Muscle layer of colon (tissue), 2 donors: ENCODE results near the gene AFF1.

Experiments used
- H3K27ac ChIP-seq: one replicate; pipeline ENCODE4 v1.7.0; 2013; ENCODE audit warnings: low read depth, mild to moderate bottlenecking, low read length, moderate library complexity
- H3K27me3 ChIP-seq, 2 donors: one replicate each; pipeline ENCODE4 v1.7.0; 2013; ENCODE audit warnings: low read length in 2 of 2, mild to moderate bottlenecking in 2 of 2; ENCODE audit not compliant: insufficient read depth in 2 of 2, control insufficient read depth in 1 of 2
- H3K36me3 ChIP-seq: one replicate; pipeline ENCODE4 v1.7.0; 2013; ENCODE audit warnings: mild to moderate bottlenecking, low read length; ENCODE audit not compliant: insufficient read depth
- H3K4me1 ChIP-seq: one replicate; pipeline ENCODE4 v1.7.0; 2013; ENCODE audit warnings: mild to moderate bottlenecking, low read length; ENCODE audit not compliant: insufficient read depth
- H3K4me3 ChIP-seq, 2 donors: one replicate each; pipeline ENCODE4 v1.7.0; 2013; ENCODE audit warnings: low read length in 2 of 2, low read depth in 1 of 2, mild to moderate bottlenecking in 1 of 2, moderate library complexity in 1 of 2
- H3K9ac ChIP-seq: one replicate; pipeline ENCODE4 v1.7.0; 2013; ENCODE audit warnings: low read length
- H3K9me3 ChIP-seq: one replicate; pipeline ENCODE4 v1.7.0; 2013; ENCODE audit warnings: mild to moderate bottlenecking, low read length
- donor health status: abdominal sarcoma.
- donor health status: Adenocarcinoma of cecum.

Gene AFF1

DNA sequence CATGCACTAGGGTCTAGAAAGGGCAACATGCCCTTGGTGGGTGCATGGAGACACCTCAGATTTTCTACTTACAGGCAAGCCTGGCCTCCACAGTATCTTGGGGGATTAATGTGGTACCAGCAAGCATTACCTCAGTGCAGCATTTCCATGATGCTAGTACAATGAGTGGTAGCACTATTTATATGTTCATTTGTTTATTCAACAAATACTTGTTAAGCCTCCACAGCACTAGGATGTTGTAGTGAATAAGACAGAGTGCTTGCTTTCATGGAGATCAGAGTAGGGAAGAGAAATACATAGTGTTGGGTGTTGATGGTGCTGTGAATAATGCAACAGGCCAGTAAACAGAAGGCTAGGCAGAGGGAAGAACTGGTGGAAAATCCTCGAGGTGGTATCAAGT, 152.2 kb downstream of the AFF1 start:
- Histone ChIP-seq H3K27me3 (no peaks in the 10 kb centered on the region), H3K9me3 (no peaks in the 10 kb centered on the region), H3K36me3 (peaks cover 29% of the 10 kb centered on the region), H3K9ac (no peak overlapping the region), H3K4me3 (no peak overlapping the region), H3K27ac (peak overlapping the region; percentile 21), H3K4me1 (peaks cover 46% of the 10 kb centered on the region)

DNA sequence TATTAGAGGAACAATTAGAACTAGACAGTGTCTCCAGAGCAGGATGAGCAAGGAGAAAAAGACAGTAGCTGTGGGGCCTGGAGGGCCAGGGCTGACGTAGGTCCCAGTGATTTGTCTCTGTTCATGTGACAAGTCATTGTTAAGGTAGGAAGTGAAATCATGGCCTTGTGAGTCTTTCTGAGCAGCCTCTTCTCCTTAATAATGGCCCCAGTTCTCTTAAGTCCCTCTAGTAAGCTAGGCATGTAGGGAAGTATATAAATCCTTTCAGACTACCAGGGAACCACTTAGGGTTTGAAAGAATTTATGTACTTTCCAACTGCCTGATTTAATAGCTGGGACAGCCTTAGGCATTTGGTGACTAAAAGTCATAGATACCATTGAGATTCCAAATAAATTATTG, 152.6 kb downstream of the AFF1 start:
- H3K4me3 ChIP-seq, result no peak overlapping the region
- H3K36me3 ChIP-seq, result peaks cover 33% of the 10 kb centered on the region
- H3K4me1 ChIP-seq, result peaks cover 45% of the 10 kb centered on the region
- H3K27ac ChIP-seq, result no peak overlapping the region
- no peaks in the 10 kb centered on the region for H3K27me3 ChIP-seq
- H3K9ac ChIP-seq, result no peak overlapping the region
- no peaks in the 10 kb centered on the region for H3K9me3 ChIP-seq

DNA sequence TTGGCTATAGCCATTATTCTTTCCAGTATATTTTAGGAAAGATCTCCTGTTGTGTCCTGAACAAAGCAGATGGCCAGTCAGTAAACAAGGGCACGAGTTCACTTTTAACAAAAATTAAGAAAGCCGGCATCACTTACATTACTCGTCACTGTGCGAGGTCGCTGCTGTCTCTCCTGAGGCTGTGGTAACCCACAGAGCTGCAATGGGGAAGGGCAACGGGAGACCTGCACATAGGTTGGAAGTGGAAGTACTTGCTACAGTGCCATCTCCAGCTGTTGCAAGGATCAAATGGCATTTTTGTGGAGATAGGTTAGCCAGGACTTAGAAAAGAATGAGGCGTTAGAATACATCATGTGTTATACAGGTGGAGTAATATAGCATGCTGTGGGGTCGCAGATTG, 153.4 kb downstream of the AFF1 start:
- Histone ChIP-seq H3K36me3 (peaks cover 34% of the 10 kb centered on the region), H3K27me3 (no peaks in the 10 kb centered on the region), H3K27ac (no peak overlapping the region), H3K9ac (no peak overlapping the region), H3K4me1 (peaks cover 45% of the 10 kb centered on the region), H3K4me3 (no peak overlapping the region), H3K9me3 (no peaks in the 10 kb centered on the region)

DNA sequence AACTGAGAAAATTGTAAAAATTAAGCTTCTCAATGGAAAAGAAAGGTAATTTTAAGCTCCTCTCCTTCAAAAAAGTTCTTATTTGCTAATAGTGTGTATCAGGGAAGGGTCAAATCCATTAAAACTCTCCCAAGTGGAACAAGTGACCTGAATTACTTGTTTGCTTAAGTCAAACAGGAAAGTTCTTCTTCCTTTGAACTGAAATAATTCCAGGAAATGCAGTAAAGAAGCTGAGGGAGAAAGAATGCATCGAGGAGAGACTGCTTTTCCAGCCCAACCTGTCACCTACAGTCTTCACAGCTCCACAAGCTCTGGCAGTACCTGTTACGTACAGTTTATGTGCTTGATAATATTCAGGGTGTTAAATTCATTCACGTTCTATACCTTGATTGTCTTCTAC, 154.6 kb downstream of the AFF1 start:
- H3K9me3 ChIP-seq, result no peaks in the 10 kb centered on the region
- no peak overlapping the region for H3K9ac ChIP-seq
- H3K27me3 ChIP-seq, result no peaks in the 10 kb centered on the region
- H3K36me3 ChIP-seq, result peaks cover 40% of the 10 kb centered on the region
- no peak overlapping the region for H3K27ac ChIP-seq
- H3K4me3 ChIP-seq, result no peak overlapping the region
- H3K4me1 ChIP-seq, result peaks cover 48% of the 10 kb centered on the region

DNA sequence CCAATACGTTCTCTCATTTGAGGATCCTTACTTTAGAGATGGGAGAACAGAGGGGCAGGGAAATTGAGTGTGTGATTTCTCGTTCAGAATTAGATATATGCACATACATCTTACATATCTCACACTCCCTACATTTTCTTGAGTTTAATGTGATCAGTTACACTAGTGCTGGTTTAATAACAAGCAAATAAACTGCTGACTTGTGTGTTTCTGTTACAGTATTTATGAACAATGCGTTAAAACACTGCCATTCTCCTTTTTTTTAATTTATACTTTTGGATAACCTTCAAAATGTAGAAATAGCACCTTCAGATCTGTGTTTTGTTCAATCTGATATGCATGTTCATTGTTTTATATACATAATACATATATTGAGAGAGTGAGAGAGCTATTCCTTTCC, 155.5 kb downstream of the AFF1 start:
- Histone ChIP-seq H3K36me3 (peaks cover 37% of the 10 kb centered on the region), H3K27me3 (no peaks in the 10 kb centered on the region), H3K9me3 (no peaks in the 10 kb centered on the region), H3K4me3 (no peak overlapping the region), H3K27ac (no peak overlapping the region), H3K4me1 (peaks cover 48% of the 10 kb centered on the region), H3K9ac (no peak overlapping the region)

DNA sequence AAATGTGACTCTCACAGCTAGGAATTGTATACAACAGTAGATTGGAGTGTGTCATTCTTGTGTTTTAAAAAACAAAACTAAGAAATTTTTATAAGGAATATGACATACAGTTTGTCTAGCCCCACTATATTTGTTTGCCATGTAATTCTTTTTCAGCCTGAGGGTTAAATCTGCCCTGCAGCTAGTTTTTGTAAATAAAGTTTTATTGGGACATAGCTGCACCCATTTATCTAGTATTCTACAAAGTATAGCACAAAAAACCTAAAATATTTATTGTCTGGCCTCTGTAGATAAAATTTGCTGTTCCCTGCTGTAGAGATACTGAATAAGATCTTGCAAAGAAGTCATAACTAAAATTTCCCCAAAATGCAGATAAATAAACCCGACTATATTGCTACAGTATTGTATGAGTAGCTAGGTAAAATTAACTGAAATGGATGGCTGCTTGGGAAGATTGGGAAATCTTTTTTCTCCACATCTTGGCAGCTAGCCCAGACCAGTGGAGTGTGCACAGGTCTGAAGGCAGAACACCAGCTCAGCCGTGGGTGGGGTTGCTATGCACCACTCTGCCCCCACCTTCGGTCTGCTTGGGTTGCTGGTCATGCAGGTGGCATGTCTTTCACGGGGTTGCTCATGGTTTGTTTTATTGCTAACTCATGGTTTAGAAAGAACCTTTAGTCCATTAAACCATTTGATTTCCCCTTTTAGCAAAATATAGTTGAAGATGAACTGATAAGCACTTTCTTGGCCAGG, 157.8 kb downstream of the AFF1 start:
- Histone ChIP-seq H3K9ac (no peak overlapping the region), H3K27ac (peak overlapping the region; percentile 60), H3K4me3 (no peak overlapping the region), H3K9me3 (no peaks in the 10 kb centered on the region), H3K36me3 (peaks cover 28% of the 10 kb centered on the region), H3K27me3 (no peaks in the 10 kb centered on the region), H3K4me1 (peaks cover 31% of the 10 kb centered on the region)

DNA sequence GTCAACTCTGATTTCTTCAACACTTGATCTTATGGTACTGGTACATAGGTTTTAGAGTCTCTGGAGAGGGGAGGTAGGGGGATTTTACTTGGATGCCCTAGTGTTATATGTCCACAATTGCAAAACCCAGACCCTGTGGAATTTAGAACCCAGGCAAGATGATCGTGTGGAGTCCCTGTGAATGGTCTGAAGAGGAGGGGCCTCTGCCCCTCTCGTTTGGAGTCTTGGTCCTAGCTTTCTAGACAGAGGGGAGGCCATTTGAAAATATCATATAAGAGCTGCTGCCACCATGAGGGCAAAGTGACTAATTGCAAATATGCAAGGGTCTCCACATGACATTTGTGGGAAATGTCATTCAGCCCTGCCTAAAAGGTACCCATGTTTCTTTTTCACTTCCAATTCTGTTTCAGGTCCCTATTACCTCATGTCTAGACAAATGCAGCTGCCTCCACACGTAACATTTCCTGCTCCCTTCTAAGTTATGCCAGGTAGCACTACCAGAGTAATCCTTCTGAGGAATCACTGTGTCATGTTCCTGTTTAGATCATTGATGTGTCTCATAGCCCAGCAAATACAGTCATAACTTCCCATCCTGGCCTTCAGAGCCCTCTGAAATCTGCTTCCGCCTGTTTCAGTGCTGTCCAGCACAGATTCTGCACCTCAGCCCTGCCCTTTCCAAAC, 158.8 kb downstream of the AFF1 start:
- no peak overlapping the region for H3K9ac ChIP-seq

DNA sequence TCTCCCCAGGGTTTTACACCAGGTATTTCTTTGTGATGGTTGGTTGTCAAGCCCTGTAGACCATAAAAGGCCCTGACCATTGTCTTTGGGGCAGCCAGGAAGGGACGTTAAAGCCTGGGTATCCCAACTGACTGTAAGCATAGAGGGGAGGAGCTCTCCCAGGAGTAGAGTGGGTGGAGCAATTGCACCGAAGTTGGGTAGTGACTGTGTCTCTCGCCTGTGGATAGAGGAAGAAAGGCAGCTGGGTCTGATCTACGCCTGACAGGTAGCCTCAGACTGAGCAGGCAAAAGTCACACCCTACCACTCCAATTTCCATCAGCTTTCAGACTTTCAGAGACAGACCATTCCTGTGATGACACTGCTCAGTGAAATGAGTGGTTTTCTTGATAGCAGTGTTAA, 162.3 kb downstream of the AFF1 start:
- no peaks in the 10 kb centered on the region for H3K9me3 ChIP-seq
- H3K27ac ChIP-seq, result no peak overlapping the region
- no peak overlapping the region for H3K4me3 ChIP-seq
- H3K4me1 ChIP-seq, result peaks cover 39% of the 10 kb centered on the region
- no peak overlapping the region for H3K9ac ChIP-seq
- peaks cover 18% of the 10 kb centered on the region for H3K36me3 ChIP-seq
- no peaks in the 10 kb centered on the region for H3K27me3 ChIP-seq

More for the DNA sequence above, 158.8 kb downstream of the AFF1 start:
- H3K9me3 ChIP-seq, result no peaks in the 10 kb centered on the region
- no peak overlapping the region for H3K4me3 ChIP-seq
- no peaks in the 10 kb centered on the region for H3K27me3 ChIP-seq
- H3K27ac ChIP-seq, result peak overlapping the region; percentile 60
- H3K36me3 ChIP-seq, result peaks cover 28% of the 10 kb centered on the region
- peaks cover 32% of the 10 kb centered on the region for H3K4me1 ChIP-seq

DNA sequence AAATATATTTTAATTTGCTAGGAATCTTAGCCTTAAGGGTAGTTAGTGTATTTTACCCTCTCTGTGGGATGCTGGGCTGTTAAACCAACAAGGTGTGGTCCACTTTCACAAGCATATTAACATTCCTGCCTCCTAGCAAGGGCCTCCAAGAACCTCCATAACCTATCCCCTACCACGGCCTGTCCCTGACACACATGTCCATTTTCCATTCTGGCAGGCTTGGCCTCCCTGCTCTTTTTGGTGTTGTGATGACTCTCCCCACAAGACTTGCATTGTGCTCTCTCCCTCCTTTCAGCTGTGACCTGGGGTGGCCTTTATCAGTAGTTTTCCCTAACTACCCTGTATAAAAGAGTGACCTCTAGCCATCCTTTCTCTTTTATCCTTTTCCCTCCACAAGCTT, 165.4 kb downstream of the AFF1 start:
- Histone ChIP-seq H3K27ac (no peak overlapping the region), H3K4me3 (no peak overlapping the region), H3K9ac (no peak overlapping the region), H3K36me3 (peaks cover 6% of the 10 kb centered on the region), H3K27me3 (no peaks in the 10 kb centered on the region), H3K9me3 (no peaks in the 10 kb centered on the region), H3K4me1 (peaks cover 36% of the 10 kb centered on the region)

DNA sequence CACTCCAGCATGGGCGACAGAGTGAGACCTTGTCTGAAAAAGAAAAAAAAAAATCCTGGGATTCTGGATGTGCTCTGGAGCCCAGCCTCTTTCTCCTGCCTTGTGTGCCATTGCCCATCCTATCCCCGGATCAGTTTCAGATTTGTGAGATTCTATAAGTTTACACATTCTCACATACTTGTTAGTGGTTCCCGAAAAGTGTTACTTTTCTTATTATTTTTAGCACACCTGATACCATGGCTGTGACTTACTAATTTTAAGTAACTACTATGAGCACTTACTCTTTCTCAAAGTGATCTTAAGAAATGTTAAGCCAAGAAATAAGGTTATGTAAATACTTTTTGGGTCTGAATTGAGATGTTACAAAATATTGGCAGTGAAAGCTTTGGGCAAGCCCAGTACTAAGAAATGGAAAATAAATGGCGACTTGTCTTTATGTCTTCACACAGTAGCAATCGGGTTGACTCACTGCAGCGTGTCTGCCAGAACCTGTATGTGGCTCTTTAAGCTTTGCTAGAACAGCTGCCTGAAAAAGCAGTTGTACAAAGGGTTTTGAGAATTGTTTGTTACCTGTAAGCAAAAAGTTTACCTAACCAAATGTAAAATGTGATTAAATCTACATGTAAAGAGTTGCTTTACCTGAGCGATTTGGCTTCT, 166.9 kb downstream of the AFF1 start:
- Histone ChIP-seq H3K9ac (no peak overlapping the region), H3K9me3 (no peaks in the 10 kb centered on the region), H3K4me1 (peaks cover 36% of the 10 kb centered on the region), H3K36me3 (peaks cover 6% of the 10 kb centered on the region), H3K27ac (no peak overlapping the region), H3K4me3 (no peak overlapping the region), H3K27me3 (no peaks in the 10 kb centered on the region)

DNA sequence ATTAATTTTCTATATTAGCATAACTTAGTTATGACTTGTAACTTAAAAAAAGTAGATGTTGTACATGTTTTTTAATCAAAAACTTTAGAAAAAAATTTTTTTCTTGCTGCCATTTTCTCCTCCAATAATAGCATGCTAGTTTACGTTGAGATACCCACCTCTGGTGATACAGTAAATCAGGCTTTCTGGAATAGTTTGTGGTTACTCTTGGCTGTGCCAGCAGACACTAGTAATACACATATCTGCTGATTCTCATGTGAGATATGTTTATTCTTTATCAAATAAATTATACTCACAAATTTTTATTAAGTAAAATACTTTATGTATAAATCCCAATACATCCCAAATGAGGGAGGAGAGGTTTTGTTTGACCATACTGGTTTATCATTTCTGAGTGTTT, 168.3 kb downstream of the AFF1 start:
- Histone ChIP-seq H3K4me1 (peaks cover 39% of the 10 kb centered on the region), H3K9me3 (no peaks in the 10 kb centered on the region), H3K27me3 (no peaks in the 10 kb centered on the region), H3K27ac (peak overlapping the region; percentile 21), H3K36me3 (peaks cover 7% of the 10 kb centered on the region), H3K9ac (no peak overlapping the region), H3K4me3 (no peak overlapping the region)
